HEK293 (cell line): ENCODE results near the gene BRF1.

ENCODE experiments used
- ATF2 ChIP-seq: fragments of 450-650 bp; formaldehyde crosslinking; IDR thresholded peaks from 2 replicates; pipeline ENCODE4 v1.5.1; 2016; ENCODE audit warnings: missing biosample characterization, missing genetic modification characterization, low read depth
- BCL11A ChIP-seq: fragments of 450-650 bp; formaldehyde crosslinking; IDR thresholded peaks from 2 replicates; pipeline ENCODE4 v1.5.1; 2016; ENCODE audit warnings: low read depth, missing biosample characterization, missing genetic modification characterization
- CTCF ChIP-seq: fragments of 450-650 bp; formaldehyde crosslinking; IDR thresholded peaks from 2 replicates; pipeline ENCODE4 v1.5.1; 2016; ENCODE audit warnings: missing biosample characterization, missing genetic modification characterization
- PRDM10 ChIP-seq: fragments of 450-650 bp; formaldehyde crosslinking; IDR thresholded peaks from 2 replicates; pipeline ENCODE4 v1.5.1; 2016; ENCODE audit warnings: missing biosample characterization, missing genetic modification characterization
- PRDM4 ChIP-seq: fragments of 450-650 bp; formaldehyde crosslinking; IDR thresholded peaks from 2 replicates; pipeline ENCODE4 v1.5.1; 2017; ENCODE audit warnings: missing biosample characterization, missing genetic modification characterization
- ZBTB10 ChIP-seq: fragments of 450-650 bp; formaldehyde crosslinking; IDR thresholded peaks from 2 replicates; pipeline ENCODE4 v1.5.1; 2016; ENCODE audit warnings: missing biosample characterization, missing genetic modification characterization
- ZNF529 ChIP-seq: fragments of 450-650 bp; formaldehyde crosslinking; IDR thresholded peaks from 2 replicates; pipeline ENCODE4 v1.5.1; 2017; ENCODE audit warnings: missing genetic modification characterization, missing biosample characterization; ENCODE audit not compliant: insufficient replicate concordance
- ZNF530 ChIP-seq: fragments of 450-650 bp; formaldehyde crosslinking; IDR thresholded peaks from 2 replicates; pipeline ENCODE4 v1.5.1; 2016; ENCODE audit warnings: low read depth, missing biosample characterization, missing genetic modification characterization
- ZNF629 ChIP-seq: fragments of 450-650 bp; formaldehyde crosslinking; IDR thresholded peaks from 2 replicates; pipeline ENCODE4 v1.5.1; 2017; ENCODE audit warnings: missing biosample characterization, missing genetic modification characterization

GRCh38 chr14:105204931-105205672 lies 95.7 kb downstream of the BRF1 start:
- no peak for TF ChIP-seq ZNF529
- no peak for TF ChIP-seq PRDM4 (tag by site-specific recombination)
- no peak for TF ChIP-seq CTCF
- no peak for TF ChIP-seq ATF2 (tag by site-specific recombination)
- no peak for TF ChIP-seq ZNF530 (tag by site-specific recombination)
- no peak for TF ChIP-seq ZNF629
- no peak for TF ChIP-seq PRDM10 (tag by site-specific recombination)
- no peak for TF ChIP-seq ZBTB10
- TF ChIP-seq BCL11A (tag by site-specific recombination): no peak
